Raji (cell line): ENCODE measurements around the gene GAPDH.

Experiments used
- POLR2A ChIP-seq: IDR thresholded peaks from 2 replicates; pipeline ENCODE4 v1.6.1; 2011; ENCODE audit warnings: low read depth, low read length, control low read depth; ENCODE audit not compliant: insufficient read depth

GAPDH gene

DNA sequence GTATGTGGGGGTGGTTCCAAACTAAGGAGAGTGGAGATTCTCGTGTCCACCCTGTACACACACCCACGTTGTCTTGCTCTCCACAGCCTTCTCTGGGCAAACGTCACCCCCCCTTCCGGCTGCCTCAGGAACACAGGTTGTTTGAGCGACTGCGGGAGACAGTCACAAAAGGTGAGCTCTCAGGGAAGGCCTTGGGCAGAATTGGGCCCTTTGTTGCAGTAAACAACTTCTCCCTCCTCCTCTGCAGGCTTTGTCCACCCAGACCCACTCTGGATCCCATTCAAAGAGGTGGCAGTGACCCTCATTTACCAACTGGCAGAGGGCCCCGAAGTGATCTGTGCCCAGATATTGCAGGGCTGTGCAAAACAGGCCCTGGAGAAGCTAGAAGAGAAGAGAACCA, 8.1 kb upstream of the GAPDH start:
- no peak for TF ChIP-seq POLR2A

- TF ChIP-seq POLR2A, result no peak
These were observed 7.4 kb upstream of the GAPDH start for GRCh38 chr12:6526766-6527525.

DNA sequence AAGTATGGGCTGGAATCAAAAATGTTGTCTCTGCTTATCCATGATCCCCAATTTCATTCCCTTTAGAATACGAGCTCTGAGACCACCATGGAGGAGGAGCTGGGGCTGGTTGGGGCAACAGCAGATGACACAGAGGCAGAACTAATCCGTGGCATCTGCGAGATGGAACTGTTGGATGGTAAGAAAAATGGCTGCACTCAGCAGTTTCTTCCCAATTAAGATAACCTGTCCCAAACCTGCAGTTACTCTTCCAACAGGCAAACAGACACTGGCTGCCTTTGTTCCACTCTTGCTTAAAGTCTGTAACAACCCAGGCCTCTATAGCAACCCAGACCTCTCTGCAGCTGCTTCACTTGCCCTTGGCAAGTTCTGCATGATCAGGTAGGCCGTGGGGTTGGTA, 6.6 kb upstream of the GAPDH start:
- no peak for TF ChIP-seq POLR2A

DNA sequence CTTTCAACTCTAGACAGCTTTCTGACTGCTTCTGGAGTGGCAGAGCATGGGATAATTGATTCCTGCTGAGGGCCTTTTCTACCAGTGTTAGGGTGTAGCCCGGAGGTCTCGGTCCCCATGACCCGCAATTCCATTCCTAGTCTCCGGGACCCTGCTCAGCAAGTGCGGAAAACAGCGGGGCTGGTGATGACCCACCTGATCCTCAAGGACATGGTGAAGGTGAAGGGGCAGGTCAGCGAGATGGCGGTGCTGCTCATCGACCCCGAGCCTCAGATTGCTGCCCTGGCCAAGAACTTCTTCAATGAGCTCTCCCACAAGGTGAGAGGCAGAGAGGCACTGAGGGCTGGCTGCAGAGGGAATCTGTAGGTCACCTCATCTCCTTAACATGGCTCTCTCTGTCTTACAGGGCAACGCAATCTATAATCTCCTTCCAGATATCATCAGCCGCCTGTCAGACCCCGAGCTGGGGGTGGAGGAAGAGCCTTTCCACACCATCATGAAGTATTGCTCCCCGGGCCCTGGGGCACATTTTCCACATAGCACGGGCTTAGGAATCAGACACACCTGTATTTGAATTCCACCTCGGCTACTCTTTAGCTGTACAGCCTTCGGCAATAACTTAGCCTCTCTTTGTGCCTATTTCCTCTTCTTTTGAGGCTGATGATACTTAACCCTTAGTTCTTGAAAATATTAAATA, 5.6 kb upstream of the GAPDH start:
- TF ChIP-seq POLR2A, result no peak

GRCh38 chr12:6529291-6529737, 5.0 kb upstream of the GAPDH start:
- TF ChIP-seq POLR2A, result no peak

- peak; percentile 17; the same call in 1 of the 2 replicates for TF ChIP-seq POLR2A
These were observed 3.6 kb upstream of the GAPDH start for GRCh38 chr12:6530576-6531260.

DNA sequence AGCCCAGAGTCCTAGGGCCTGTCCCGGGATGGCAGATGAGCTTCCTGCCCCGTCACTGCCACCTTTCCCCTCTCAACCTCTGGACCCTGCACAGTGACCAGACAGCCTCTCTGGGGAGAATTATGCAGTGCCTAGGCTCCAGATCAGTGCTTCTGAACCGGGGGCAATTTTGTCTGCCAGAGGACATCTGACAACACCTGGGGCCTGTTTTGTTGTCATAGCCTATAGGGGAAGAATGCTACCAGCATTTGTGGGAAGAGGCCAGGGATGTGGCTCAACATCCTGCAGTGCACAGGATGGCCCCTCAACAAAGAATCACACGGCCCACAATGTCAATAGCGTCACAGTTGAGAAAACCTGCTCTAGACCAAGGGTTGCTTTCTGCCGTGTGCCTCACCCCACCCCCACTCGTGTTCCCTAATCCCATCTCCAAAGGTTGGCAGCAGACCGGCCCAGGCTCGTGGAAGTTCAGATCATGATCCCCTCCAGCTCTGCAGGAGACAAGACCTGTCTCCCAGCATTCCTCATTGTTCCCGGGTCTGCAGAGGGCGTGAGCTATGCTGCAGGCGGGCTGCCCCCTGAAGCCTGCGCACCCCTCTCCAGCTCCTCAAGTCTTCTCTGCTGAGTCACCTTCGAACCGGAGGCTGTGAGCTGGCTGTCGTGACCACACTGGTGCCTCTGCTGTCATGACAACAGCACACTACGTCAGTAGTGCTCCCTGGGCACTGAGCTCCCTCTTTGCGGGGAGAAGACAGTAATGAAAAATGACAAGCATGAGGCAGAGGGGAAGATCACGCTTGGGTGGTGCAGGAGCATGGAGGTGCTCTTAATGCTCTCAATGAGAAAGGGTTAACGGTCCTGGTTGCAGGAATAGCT, 2.0 kb upstream of the GAPDH start:
- peak; percentile 51; the same call in 1 of the 2 replicates for TF ChIP-seq POLR2A

DNA sequence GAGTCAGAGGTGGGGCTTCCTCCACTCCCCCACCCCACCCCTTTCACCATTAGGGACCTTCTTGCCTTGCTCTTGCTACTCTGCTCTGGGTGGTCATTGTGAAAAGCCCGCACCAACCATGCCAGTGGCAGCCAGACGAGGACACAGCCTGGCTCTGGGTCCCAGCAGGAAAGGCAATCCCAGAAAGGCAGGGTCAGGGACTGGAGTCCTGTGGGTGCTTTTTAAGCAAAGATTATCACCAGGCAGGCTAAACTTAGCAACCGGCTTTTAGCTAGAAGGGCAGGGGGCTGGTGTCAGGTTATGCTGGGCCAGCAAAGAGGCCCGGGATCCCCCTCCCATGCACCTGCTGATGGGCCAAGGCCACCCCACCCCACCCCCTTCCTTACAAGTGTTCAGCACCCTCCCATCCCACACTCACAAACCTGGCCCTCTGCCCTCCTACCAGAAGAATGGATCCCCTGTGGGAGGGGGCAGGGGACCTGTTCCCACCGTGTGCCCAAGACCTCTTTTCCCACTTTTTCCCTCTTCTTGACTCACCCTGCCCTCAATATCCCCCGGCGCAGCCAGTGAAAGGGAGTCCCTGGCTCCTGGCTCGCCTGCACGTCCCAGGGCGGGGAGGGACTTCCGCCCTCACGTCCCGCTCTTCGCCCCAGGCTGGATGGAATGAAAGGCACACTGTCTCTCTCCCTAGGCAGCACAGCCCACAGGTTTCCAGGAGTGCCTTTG, 1.2 kb upstream of the GAPDH start:
- TF ChIP-seq POLR2A, result peak; percentile 61; the same call in 1 of the 2 replicates

DNA sequence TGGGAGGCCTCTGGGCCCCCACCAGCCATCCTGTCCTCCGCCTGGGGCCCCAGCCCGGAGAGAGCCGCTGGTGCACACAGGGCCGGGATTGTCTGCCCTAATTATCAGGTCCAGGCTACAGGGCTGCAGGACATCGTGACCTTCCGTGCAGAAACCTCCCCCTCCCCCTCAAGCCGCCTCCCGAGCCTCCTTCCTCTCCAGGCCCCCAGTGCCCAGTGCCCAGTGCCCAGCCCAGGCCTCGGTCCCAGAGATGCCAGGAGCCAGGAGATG, 729 bp upstream of the GAPDH start:
- TF ChIP-seq POLR2A, result peak; percentile 61

GRCh38 chr12:6534695-6534944, 303 bp downstream of the GAPDH start:
- TF ChIP-seq POLR2A, result peak; percentile 5; the same call in 1 of the 2 replicates

DNA sequence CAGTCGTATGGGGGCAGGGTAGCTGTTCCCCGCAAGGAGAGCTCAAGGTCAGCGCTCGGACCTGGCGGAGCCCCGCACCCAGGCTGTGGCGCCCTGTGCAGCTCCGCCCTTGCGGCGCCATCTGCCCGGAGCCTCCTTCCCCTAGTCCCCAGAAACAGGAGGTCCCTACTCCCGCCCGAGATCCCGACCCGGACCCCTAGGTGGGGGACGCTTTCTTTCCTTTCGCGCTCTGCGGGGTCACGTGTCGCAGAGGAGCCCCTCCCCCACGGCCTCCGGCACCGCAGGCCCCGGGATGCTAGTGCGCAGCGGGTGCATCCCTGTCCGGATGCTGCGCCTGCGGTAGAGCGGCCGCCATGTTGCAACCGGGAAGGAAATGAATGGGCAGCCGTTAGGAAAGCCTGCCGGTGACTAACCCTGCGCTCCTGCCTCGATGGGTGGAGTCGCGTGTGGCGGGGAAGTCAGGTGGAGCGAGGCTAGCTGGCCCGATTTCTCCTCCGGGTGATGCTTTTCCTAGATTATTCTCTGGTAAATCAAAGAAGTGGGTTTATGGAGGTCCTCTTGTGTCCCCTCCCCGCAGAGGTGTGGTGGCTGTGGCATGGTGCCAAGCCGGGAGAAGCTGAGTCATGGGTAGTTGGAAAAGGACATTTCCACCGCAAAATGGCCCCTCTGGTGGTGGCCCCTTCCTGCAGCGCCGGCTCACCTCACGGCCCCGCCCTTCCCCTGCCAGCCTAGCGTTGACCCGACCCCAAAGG, 804 bp downstream of the GAPDH start:
- peak; percentile 59 for TF ChIP-seq POLR2A

GRCh38 chr12:6535697-6535946, 1.3 kb downstream of the GAPDH start:
- no peak for TF ChIP-seq POLR2A

- TF ChIP-seq POLR2A, result no peak
These were observed 1.9 kb downstream of the GAPDH start for GRCh38 chr12:6535960-6536847.
